ENCODE results near the gene RNF224. TPM values are rescaled to one million over a fixed set of nuclear protein-coding genes. Genes with fewer than 3 reads are reported as not detected.

The RNF224 gene
- total and polyA plus RNA-seq, 2 of the 13 experiments (the other 11 are each of a cell fraction or from before 2014, with no cell fraction given): 0.09 TPM; not detected in 1

DNA sequence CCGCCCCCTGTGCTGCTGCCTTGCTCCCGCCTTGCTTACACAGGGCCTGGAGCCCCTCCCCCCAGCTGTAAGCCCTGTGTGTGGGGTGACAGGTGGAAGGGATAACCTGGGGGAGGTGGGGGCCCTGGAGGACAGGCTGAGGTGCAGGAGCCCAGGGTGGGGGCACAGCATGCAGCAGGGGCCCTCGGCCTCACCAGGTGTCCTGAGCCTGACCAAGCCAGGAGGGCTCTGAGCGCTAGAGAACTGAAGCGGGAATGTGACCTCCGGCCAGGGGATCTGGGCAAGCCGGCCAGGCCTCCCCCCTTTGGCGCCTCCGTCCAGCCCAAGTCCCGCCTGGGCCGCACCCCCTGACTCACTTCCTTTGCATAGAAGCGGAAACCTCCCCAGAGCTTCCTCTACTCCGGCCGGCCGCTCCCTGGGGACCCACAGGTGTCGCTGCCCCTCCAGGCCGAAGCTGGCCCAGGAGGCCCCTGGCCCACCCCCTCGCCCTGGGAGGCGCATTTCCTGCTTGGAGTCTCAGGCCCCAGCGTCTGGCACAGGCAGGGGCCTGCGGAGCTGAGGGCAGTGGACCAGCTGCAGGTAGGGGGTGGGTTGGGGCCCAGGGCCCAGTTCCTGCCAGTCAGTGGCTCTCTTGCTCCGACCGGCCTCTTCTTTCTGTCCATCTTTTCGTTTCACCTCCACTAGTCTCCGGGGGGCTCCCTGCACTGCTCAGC lies 50.2 kb downstream of the RNF224 start, which contains the start of gene TOR4A (continued):
- TF ChIP-seq, protein P1, sequence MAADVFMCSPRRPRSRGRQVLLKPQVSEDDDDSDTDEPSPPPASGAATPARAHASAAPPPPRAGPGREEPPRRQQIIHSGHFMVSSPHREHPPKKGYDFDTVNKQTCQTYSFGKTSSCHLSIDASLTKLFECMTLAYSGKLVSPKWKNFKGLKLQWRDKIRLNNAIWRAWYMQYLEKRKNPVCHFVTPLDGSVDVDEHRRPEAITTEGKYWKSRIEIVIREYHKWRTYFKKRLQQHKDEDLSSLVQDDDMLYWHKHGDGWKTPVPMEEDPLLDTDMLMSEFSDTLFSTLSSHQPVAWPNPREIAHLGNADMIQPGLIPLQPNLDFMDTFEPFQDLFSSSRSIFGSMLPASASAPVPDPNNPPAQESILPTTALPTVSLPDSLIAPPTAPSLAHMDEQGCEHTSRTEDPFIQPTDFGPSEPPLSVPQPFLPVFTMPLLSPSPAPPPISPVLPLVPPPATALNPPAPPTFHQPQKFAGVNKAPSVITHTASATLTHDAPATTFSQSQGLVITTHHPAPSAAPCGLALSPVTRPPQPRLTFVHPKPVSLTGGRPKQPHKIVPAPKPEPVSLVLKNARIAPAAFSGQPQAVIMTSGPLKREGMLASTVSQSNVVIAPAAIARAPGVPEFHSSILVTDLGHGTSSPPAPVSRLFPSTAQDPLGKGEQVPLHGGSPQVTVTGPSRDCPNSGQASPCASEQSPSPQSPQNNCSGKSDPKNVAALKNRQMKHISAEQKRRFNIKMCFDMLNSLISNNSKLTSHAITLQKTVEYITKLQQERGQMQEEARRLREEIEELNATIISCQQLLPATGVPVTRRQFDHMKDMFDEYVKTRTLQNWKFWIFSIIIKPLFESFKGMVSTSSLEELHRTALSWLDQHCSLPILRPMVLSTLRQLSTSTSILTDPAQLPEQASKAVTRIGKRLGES (CRISPR knock-in tag; IDR thresholded peaks at IDR 0.05; ENCODE audit: borderline replicate concordance): no peak
- no peak for TF ChIP-seq ZNF558 (CRISPR knock-in tag; IDR thresholded peaks at IDR 0.05; ENCODE audit: borderline replicate concordance)
- TF ChIP-seq, protein P2, sequence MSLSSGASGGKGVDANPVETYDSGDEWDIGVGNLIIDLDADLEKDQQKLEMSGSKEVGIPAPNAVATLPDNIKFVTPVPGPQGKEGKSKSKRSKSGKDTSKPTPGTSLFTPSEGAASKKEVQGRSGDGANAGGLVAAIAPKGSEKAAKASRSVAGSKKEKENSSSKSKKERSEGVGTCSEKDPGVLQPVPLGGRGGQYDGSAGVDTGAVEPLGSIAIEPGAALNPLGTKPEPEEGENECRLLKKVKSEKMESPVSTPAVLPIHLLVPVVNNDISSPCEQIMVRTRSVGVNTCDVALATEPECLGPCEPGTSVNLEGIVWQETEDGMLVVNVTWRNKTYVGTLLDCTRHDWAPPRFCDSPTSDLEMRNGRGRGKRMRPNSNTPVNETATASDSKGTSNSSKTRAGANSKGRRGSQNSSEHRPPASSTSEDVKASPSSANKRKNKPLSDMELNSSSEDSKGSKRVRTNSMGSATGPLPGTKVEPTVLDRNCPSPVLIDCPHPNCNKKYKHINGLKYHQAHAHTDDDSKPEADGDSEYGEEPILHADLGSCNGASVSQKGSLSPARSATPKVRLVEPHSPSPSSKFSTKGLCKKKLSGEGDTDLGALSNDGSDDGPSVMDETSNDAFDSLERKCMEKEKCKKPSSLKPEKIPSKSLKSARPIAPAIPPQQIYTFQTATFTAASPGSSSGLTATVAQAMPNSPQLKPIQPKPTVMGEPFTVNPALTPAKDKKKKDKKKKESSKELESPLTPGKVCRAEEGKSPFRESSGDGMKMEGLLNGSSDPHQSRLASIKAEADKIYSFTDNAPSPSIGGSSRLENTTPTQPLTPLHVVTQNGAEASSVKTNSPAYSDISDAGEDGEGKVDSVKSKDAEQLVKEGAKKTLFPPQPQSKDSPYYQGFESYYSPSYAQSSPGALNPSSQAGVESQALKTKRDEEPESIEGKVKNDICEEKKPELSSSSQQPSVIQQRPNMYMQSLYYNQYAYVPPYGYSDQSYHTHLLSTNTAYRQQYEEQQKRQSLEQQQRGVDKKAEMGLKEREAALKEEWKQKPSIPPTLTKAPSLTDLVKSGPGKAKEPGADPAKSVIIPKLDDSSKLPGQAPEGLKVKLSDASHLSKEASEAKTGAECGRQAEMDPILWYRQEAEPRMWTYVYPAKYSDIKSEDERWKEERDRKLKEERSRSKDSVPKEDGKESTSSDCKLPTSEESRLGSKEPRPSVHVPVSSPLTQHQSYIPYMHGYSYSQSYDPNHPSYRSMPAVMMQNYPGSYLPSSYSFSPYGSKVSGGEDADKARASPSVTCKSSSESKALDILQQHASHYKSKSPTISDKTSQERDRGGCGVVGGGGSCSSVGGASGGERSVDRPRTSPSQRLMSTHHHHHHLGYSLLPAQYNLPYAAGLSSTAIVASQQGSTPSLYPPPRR (CRISPR knock-in tag; IDR thresholded peaks at IDR 0.05; ENCODE audit: borderline replicate concordance): peak; percentile 14; the same call in 1 of the 2 replicates
- TF ChIP-seq, protein P3, sequence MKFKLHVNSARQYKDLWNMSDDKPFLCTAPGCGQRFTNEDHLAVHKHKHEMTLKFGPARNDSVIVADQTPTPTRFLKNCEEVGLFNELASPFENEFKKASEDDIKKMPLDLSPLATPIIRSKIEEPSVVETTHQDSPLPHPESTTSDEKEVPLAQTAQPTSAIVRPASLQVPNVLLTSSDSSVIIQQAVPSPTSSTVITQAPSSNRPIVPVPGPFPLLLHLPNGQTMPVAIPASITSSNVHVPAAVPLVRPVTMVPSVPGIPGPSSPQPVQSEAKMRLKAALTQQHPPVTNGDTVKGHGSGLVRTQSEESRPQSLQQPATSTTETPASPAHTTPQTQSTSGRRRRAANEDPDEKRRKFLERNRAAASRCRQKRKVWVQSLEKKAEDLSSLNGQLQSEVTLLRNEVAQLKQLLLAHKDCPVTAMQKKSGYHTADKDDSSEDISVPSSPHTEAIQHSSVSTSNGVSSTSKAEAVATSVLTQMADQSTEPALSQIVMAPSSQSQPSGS (CRISPR knock-in tag; IDR thresholded peaks at IDR 0.05): peak; percentile 65
- TF ChIP-seq, protein P4, sequence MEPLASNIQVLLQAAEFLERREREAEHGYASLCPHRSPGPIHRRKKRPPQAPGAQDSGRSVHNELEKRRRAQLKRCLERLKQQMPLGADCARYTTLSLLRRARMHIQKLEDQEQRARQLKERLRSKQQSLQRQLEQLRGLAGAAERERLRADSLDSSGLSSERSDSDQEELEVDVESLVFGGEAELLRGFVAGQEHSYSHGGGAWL (CRISPR knock-in tag; IDR thresholded peaks at IDR 0.05): peak; percentile 58
- TF ChIP-seq, protein P5, sequence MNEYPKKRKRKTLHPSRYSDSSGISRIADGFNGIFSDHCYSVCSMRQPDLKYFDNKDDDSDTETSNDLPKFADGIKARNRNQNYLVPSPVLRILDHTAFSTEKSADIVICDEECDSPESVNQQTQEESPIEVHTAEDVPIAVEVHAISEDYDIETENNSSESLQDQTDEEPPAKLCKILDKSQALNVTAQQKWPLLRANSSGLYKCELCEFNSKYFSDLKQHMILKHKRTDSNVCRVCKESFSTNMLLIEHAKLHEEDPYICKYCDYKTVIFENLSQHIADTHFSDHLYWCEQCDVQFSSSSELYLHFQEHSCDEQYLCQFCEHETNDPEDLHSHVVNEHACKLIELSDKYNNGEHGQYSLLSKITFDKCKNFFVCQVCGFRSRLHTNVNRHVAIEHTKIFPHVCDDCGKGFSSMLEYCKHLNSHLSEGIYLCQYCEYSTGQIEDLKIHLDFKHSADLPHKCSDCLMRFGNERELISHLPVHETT (CRISPR knock-in tag; conservative IDR thresholded peaks at IDR 0.05): peak; percentile 32; the same call in 1 of the 2 replicates
- 0 out of 2 replicates have a peak, but pooled peaks have one; percentile 21 for TF ChIP-seq ZNF121 (CRISPR knock-in tag; IDR thresholded peaks at IDR 0.05)
- 0 out of 2 replicates have a peak, but pooled peaks have one; percentile 28 for TF ChIP-seq TSC22D2 (CRISPR knock-in tag; IDR thresholded peaks at IDR 0.05; ENCODE audit: borderline replicate concordance)
- TF ChIP-seq, protein P6, sequence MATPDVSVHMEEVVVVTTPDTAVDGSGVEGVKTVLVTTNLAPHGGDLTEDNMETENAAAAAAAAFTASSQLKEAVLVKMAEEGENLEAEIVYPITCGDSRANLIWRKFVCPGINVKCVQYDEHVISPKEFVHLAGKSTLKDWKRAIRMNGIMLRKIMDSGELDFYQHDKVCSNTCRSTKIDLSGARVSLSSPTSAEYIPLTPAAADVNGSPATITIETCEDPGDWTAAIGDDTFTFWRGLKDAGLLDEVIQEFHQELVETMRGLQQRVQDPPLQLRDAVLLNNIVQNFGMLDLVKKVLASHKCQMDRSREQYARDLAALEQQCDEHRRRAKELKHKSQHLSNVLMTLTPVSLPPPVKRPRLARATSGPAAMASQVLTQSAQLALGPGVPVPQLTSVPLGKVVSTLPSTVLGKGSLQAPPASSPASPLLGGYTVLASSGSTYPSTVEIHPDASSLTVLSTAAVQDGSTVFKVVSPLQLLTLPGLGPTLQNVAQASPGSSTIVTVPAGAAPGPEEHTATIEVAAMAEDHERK (CRISPR knock-in tag; IDR thresholded peaks at IDR 0.05; ENCODE audit: low read depth): 0 out of 2 replicates have a peak, but pooled peaks have one; percentile 11
